Upper lobe of left lung (tissue), 6 donors: ENCODE measurements around the gene ALDH8A1. TPM values are rescaled to one million over a fixed set of nuclear protein-coding genes. Genes with fewer than 3 reads are reported as not detected.

ENCODE experiments used
- ATAC-seq, 2 donors: fragments of 200-7000 bp; cut with Tn5 transposase; one replicate each; pipeline ENCODE4 v1.9.1; 2022; ENCODE audit warnings: mild to moderate bottlenecking in 2 of 2, moderate library complexity in 2 of 2; ENCODE audit not compliant: low FRiP score in 2 of 2
- DNase-seq, 2 donors: peaks; one replicate each; pipeline ENCODE4 v3.0.0-alpha.2; 2019 to 2020
- H3K27ac ChIP-seq, 4 donors: fragments of 200-600 bp; sonication (generic); one replicate each; pipeline ENCODE4 v1.5.1; 2016 to 2019
- H3K27me3 ChIP-seq, 4 donors: fragments of 200-600 bp; sonication (generic); one replicate each; pipeline ENCODE4 v1.5.1; 2017 to 2019
- H3K36me3 ChIP-seq, 4 donors: fragments of 200-600 bp; sonication (generic); one replicate each; pipeline ENCODE4 v1.5.1; 2016 to 2019
- H3K4me1 ChIP-seq, 4 donors: fragments of 200-600 bp; sonication (generic); one replicate each; pipeline ENCODE4 v1.5.1; 2018 to 2019
- H3K4me3 ChIP-seq, 4 donors: fragments of 200-600 bp; sonication (generic); one replicate each; pipeline ENCODE4 v1.5.1; 2017 to 2019; ENCODE audit warnings: mild to moderate bottlenecking in 2 of 4, moderate library complexity in 1 of 4
- H3K9me3 ChIP-seq, 4 donors: fragments of 200-600 bp; sonication (generic); one replicate each; pipeline ENCODE4 v1.5.1; 2018 to 2019
- EP300 ChIP-seq, 4 donors: sonication (generic); formaldehyde crosslinking; IDR thresholded peaks; one replicate each; pipeline ENCODE4 v1.5.1; 2017; ENCODE audit warnings: antibody characterized with exemption in 4 of 4, control low read depth in 2 of 4
- POLR2A ChIP-seq, 4 donors: fragments of 450-650 bp; IDR thresholded peaks; one replicate each; pipeline ENCODE4 v1.5.1; 2016 to 2017; ENCODE audit warnings: antibody characterized with exemption in 4 of 4, mild to moderate bottlenecking in 2 of 4
- POLR2AphosphoS5 ChIP-seq, 2 donors: sonication (generic); formaldehyde crosslinking; IDR thresholded peaks; one replicate each; pipeline ENCODE4 v1.5.1; 2017; ENCODE audit warnings: antibody characterized with exemption in 2 of 2
- WGBS, 2 donors: methylation state at CpG; one replicate each; pipeline ENCODE4 v1.1.5; 2017 to 2018; 5-methylcytosine and 5-hydroxymethylcytosine counted together
- total RNA-seq, 6 donors: library from RNA; depleted of rRNA in 4 of 6; stranded (reverse); fragments of >200 nt in 4 of 6; gene quantifications; one replicate each; pipeline versions ENCODE4 v1.1.0 to v1.2.1, GENCODE V29; 2016 to 2021
- TF ChIP-seq, protein P1 (sequence below), 6 experiments: fragments of 450-650 bp in 4 of 6; fragments of 200-600 bp in 2 of 6; sonication (generic) in 2 of 6; IDR thresholded peaks; one replicate each; pipeline ENCODE4 v1.5.1; 2016 to 2019; ENCODE audit warnings: antibody characterized with exemption in 6 of 6
- donor health status: DM: no; HTN: no; CAD: no; lungs with moderate emphysema.
- donor health status: DM: no; HTN: yes; CAD: no; lungs with severe emphysema.

The ALDH8A1 gene
- total RNA-seq, 6 donors from 2014 or later: 0.23 to 2.7 (median 0.69) TPM; not detected in 2

DNA sequence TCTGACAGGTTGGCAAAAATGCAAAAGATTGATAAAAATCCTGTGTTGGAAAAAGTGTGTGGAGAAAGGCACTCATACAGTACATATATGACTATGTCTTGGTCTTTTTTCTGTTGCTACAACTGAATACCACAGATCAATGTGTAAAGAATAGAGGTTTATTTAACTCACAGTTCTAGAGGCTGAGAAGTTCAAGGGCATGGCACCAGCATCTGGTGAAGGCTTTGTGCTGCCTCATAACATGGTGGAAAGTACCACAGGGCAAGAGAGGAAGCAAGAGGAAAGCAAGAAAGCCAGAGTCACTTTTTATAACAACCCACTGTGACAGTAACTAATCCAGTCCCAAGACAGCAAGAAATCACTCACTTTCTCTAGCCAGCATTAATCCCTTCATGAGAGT lies 57.5 kb downstream of the ALDH8A1 start:
- DNase-seq (no peak), ATAC-seq (no peak)
- TF ChIP-seq POLR2A (IDR thresholded peaks at IDR 0.05) (no peak), POLR2AphosphoS5 (IDR thresholded peaks at IDR 0.05) (no peak), EP300 (IDR thresholded peaks at IDR 0.05) (no peak)
- TF ChIP-seq, protein P1, sequence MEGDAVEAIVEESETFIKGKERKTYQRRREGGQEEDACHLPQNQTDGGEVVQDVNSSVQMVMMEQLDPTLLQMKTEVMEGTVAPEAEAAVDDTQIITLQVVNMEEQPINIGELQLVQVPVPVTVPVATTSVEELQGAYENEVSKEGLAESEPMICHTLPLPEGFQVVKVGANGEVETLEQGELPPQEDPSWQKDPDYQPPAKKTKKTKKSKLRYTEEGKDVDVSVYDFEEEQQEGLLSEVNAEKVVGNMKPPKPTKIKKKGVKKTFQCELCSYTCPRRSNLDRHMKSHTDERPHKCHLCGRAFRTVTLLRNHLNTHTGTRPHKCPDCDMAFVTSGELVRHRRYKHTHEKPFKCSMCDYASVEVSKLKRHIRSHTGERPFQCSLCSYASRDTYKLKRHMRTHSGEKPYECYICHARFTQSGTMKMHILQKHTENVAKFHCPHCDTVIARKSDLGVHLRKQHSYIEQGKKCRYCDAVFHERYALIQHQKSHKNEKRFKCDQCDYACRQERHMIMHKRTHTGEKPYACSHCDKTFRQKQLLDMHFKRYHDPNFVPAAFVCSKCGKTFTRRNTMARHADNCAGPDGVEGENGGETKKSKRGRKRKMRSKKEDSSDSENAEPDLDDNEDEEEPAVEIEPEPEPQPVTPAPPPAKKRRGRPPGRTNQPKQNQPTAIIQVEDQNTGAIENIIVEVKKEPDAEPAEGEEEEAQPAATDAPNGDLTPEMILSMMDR (IDR thresholded peaks at IDR 0.05): no peak
- Histone ChIP-seq H3K36me3 (no peaks in the 10 kb centered on the region), H3K4me1 (no peaks in the 10 kb centered on the region), H3K4me3 (no peak overlapping the region), H3K27me3 (no peaks in the 10 kb centered on the region), H3K9me3 (peaks cover 0 to 7% (median 0%) of the 10 kb centered on the region in 4 donors), H3K27ac (no peak overlapping the region)

DNA sequence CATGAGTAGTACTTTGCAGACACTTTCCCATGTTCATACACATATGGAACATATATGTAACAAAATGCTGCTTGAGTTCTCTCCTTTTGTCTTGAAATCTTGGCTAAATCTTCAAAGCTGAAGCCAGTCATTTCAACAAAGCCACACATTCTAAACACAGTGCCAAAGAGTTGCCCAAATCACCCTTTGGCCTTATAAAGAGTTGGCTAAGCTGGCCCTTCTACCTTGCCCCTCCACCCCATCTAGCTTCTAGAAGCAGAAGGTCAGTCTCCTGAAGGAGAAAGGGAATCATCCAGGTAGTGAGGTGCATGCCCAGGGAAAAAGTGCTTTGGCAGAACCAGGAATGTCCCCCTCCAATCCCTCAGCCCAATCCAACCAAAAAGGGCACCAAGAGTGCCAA lies 58.3 kb downstream of the ALDH8A1 start:
- H3K9me3 ChIP-seq: peaks cover 0 to 7% (median 0%) of the 10 kb centered on the region in 4 donors
- H3K27ac ChIP-seq: no peak overlapping the region
- no peaks in the 10 kb centered on the region for H3K4me1 ChIP-seq
- no peak for TF ChIP-seq POLR2AphosphoS5 (IDR thresholded peaks at IDR 0.05)
- TF ChIP-seq, protein P1 (IDR thresholded peaks at IDR 0.05): no peak
- TF ChIP-seq EP300 (IDR thresholded peaks at IDR 0.05): no peak
- no peak for TF ChIP-seq POLR2A (IDR thresholded peaks at IDR 0.05)
- no peaks in the 10 kb centered on the region for H3K27me3 ChIP-seq
- no peak for ATAC-seq
- no peak for DNase-seq
- no peak overlapping the region for H3K4me3 ChIP-seq
- H3K36me3 ChIP-seq: no peaks in the 10 kb centered on the region

DNA sequence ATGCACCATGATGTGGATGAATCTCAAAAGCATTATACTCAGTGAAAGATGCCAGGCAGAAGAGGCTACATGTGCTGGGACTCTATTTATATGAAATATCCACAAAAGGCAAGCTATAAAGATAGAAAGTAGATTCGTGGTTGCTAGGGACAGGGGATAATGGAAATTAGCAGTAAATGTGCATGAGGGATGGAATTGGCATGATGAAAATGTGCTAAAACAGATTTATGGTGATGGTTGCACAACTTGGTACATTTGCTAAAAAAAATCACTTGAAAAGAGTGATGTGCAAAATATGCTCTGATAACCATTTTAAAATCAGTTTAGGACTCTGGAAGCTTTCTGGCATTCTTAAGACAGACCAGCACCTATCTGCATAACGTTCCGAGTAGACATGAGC lies 61.6 kb downstream of the ALDH8A1 start:
- DNase-seq: no peak
- H3K36me3 ChIP-seq: no peaks in the 10 kb centered on the region
- H3K27me3 ChIP-seq: no peaks in the 10 kb centered on the region
- TF ChIP-seq, protein P1 (IDR thresholded peaks at IDR 0.05): no peak
- TF ChIP-seq POLR2AphosphoS5 (IDR thresholded peaks at IDR 0.05) (no peak), POLR2A (IDR thresholded peaks at IDR 0.05) (no peak), EP300 (IDR thresholded peaks at IDR 0.05) (no peak)
- 77 to 84% methylated on average over 3 of the region's 3 CpGs for WGBS, 2 donors
- H3K27ac ChIP-seq: no peak overlapping the region
- H3K4me1 ChIP-seq: no peaks in the 10 kb centered on the region
- H3K4me3 ChIP-seq: no peak overlapping the region
- H3K9me3 ChIP-seq: peaks cover 0 to 7% (median 0%) of the 10 kb centered on the region in 4 donors
- ATAC-seq: no peak

DNA sequence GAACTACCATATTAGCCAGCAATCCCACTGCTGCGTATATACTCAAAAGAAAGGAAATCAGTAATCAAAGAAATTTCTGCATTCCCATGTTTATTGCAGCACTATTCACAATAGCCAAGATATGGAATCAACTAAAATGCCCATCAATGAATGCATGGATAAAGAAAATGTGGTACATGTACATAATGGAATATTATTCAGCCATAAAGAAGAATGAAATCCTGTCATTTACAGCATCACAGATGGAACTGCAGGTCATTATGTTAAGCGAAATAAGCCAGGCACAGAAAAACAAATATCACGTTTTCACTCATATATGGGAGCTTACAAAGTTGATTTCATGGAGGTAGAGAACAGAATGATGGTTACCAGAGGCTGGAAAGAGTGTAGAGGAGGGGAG lies 65.1 kb downstream of the ALDH8A1 start:
- ATAC-seq (no peak), DNase-seq (no peak)

DNA sequence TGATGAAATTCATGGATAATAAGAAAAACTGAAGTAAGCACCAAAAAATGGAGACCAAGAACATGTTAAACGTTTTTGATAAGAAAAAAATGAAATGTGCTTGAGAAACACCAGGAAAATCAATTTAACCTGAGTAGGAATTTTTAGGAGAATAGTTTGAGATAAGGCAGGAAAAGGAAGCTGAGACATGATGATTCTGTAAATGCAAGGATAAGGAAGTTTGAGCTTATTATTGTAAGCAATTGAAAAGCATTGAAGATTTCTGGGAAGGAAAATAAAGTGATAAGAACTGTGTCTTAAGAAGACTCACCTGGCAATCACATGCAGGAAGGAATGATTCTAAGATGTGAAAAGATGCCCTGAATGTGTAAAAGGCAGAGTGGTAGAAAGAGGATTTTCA lies 66.6 kb downstream of the ALDH8A1 start:
- TF ChIP-seq POLR2A (IDR thresholded peaks at IDR 0.05) (no peak), POLR2AphosphoS5 (IDR thresholded peaks at IDR 0.05) (no peak), EP300 (IDR thresholded peaks at IDR 0.05) (no peak)
- TF ChIP-seq, protein P1 (IDR thresholded peaks at IDR 0.05): no peak
- ATAC-seq: no peak
- Histone ChIP-seq H3K4me1 (peaks cover 0 to 7% (median 0%) of the 10 kb centered on the region in 4 donors), H3K4me3 (no peak overlapping the region), H3K9me3 (no peaks in the 10 kb centered on the region), H3K27me3 (no peaks in the 10 kb centered on the region), H3K36me3 (no peaks in the 10 kb centered on the region), H3K27ac (no peak overlapping the region)
- no peak for DNase-seq
- WGBS, 2 donors: 22 to 40% methylated on average over 1 of the region's 1 CpG

More for the DNA sequence above, 65.1 kb downstream of the ALDH8A1 start:
- 92 to 99% methylated on average over 3 of the region's 3 CpGs for WGBS, 2 donors
- H3K36me3 ChIP-seq: no peaks in the 10 kb centered on the region
- no peak overlapping the region for H3K4me3 ChIP-seq
- no peaks in the 10 kb centered on the region for H3K27me3 ChIP-seq
- TF ChIP-seq POLR2AphosphoS5 (IDR thresholded peaks at IDR 0.05) (no peak), EP300 (IDR thresholded peaks at IDR 0.05) (no peak), POLR2A (IDR thresholded peaks at IDR 0.05) (no peak)
- TF ChIP-seq, protein P1 (IDR thresholded peaks at IDR 0.05): no peak
- H3K27ac ChIP-seq: no peak overlapping the region
- H3K9me3 ChIP-seq: no peaks in the 10 kb centered on the region
- H3K4me1 ChIP-seq: peaks cover 0 to 7% (median 0%) of the 10 kb centered on the region in 4 donors
